HG03039 (cell line): Measurements from ENCODE around the gene COMMD7.
A peak's percentile ranks its signal among the peaks of the same experiment; 100 is the strongest.

Experiments
- ATAC-seq: cut with Tn5 transposase; IDR thresholded peaks from one replicate; pipeline ENCODE4 v1.9.1; 2021; ENCODE audit warnings: mild to moderate bottlenecking, moderate library complexity; ENCODE audit not compliant: unreplicated experiment

Gene COMMD7

DNA sequence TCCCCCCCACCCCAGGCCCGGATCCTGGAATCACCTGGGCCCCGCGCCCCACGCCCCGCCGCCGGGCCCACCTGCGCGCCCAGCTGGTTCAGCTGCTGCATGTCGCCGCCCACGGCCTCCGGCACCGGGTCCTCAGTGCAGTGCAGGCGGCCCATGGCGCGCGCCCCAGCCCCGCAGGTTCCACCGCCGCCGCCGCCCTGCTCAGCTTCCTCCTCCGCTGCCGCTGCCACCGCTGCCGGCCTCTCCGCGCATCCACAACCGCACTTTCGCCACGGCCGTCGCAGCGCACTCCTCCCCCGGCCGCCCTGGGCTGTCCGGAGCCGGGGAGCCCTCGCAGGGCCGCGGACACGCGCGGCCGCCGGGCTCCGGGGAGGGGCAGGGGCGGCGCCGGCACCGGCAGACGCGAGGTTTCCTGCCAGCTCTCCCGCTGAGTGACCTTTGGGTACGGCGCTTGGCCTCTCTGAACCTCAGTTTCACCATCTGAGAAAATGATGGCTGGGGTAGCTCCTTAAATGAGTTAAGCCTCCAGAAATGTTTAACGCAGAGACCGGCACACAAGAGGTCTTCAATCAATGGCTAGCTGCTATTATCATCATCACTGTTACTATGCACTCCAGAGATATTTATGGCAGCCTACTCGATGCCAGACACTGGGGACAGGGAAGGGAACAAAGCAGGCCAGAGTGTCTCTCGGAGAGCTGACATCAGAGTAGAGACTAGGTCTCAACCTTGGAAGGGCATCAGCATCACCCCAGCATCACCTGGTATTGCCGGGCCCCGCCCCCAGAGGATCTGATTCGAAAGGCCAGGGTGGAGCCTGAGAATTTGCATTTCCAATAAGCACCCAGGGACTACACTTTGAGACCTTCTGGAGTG, at the start of gene COMMD7:
TSS of gene COMMD7 (minus strand) at position 231 of the 876 bp plus-strand sequence. CDS start at position 155, 76 bp downstream.
- peak; percentile 50 for ATAC-seq

DNA sequence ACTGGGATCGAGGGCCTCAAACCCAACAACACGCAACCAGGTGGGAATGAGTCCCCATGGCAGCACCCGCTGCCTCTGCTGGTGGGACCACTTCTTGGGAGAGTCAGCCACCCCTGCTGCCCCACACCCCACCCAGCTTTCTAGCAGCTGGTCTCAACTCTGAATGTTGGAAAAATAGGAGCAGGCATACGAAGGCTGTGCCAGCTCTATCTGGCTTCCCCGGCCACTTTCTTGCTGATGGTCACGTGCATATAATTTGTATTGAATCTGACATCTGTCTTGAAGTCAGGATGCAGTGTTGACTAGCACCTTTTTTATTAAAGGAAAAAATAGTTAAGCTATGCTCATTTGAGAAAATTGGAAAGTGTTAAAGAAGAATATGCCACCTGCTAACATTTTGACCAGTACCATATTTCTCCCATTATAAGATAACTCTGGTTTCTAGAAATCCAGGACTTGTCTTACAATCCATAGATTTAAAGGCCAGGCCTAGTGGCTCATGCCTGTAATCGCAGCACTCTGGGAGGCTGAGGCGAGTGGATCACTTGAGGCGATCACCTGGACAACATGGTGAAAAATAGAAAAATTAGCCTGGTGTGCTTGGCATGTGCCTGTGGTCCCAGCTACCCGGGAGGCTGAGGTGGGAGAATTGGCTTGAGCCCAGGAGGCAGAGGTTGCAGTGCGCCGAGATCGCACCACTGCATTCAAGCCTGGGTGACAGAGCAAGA, 49.6 kb upstream of the COMMD7 start:
- ATAC-seq, result no peak

DNA sequence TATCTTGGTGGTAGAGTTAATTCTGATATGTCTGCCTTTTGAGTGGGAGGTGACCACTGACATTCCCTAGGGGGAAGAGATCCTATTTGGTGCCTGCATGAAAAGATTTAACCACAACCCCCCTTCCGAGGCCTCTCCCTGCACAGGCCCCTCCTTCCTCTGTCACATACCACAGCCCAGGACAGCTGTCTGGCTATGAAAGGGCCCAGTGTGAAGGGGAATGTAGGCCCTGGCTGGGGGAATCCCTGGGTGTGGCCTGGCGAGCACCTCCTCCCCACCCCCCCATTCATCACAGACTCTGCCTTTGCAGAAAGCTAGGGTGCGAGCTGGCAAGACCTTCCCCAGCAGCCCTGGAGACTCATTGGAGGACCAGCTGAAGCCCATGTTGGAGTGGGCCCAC, 49.0 kb upstream of the COMMD7 start:
- ATAC-seq, result peak; percentile 61

- no peak for ATAC-seq
Measured at GRCh38 chr20:32790751-32791057, 47.4 kb upstream of the COMMD7 start.

GRCh38 chr20:32789896-32790750, 46.9 kb upstream of the COMMD7 start:
- ATAC-seq, result no peak

DNA sequence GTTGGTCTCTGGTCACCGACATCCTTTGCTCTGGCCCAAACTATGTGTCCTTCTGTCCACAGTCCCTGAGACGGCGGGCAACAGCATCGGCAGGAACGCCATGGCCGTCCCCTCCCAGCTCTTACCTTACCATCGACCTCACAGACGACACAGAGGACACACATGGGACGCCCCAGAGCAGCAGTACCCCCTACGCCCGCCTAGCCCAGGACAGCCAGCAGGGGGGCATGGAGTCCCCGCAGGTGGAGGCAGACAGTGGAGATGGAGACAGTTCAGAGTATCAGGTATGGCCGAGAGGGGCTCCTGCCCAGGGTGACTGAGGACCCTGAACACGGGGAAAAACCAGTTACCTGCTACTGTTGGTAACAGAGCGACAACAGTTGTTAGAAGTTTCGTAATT, 43.9 kb upstream of the COMMD7 start:
- ATAC-seq, result no peak

- ATAC-seq, result no peak
Measured at GRCh38 chr20:32786059-32786760, 42.9 kb upstream of the COMMD7 start.

DNA sequence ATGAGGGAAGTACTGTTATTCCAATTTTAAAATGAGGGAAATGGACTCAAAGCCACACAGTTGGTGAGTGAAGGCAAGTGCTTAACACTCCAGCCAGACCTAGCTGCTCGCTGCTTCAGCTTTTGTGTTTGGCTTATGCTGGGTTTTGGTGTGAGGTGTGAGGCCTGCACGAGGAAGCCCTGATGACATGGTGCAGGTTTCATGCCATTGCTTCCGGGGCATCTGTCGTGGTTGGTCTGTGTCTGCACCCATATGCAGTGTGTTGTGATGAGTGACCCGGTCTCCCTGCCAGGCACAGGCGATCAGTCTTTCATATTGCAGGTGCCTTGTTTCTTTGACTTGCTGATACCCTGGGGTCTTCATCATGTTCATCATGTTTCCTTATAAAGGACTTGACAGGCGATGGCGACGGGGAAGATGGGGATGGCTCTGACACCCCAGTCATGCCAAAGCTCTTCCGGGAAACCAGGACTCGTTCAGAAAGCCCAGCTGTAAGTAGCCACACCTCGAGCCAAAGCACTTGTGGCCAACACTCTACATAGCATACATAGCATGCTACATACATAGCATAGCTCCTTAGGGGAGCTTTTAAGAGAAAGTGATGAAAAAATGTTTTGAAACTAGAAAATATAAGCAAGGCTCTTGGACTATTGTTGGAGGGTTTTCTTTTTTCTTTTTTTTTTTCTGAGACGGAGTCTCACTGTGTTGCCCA, 41.3 kb upstream of the COMMD7 start:
- no peak for ATAC-seq

GRCh38 chr20:32780749-32781655, 37.7 kb upstream of the COMMD7 start:
- no peak for ATAC-seq

DNA sequence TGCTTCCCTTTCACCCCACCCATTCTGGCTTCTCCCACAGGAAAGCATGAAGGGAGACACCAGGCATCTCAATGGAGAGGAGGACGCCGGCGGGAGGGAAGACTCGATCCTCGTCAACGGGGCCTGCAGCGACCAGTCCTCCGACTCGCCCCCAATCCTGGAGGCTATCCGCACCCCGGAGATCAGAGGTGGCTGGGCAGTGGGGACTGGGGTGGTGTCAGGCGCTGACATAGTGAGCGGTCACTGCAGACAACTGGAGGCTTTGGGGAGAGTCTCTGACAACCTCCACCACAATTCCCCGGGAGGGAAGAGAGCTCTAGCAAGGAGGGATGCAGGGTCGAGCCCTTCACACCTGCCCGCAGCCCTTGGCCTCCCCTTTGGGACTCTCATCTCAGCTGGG, 37.0 kb upstream of the COMMD7 start:
- no peak for ATAC-seq

DNA sequence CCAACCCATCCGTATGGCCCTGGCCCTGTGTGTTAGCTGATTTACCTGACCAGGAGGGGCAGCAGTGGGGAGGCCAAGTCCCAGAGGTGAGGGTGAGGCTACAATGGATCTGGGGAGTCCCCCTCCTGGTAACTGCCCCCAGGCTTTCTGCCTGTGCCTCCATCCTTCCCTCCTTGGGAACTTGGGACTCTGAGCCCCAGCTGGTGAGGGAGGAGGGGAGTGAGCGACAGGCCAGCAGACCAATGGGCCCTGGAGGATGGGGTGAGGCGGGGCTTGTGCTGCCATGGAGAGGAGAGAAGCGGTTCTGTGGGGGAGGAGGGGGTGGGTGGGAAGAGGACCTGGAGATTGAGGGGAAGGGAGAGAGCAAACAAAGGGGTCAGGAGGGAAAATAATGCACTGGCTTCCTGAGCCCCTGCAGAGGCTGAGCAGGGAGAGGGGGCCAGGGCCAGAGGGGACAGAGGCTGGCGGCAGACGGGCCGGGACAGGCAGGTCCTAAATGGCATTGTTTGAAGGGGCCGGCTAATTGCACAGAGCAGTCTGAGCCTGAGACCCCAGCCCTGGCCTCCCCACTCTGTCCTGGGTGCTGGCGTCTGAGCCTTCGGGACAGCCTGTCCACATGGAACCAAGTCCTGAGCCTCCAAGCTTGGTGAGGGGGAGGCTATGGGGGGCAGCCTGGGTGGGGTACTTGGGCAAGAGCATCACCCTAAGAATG, 36.4 kb upstream of the COMMD7 start:
- no peak for ATAC-seq

DNA sequence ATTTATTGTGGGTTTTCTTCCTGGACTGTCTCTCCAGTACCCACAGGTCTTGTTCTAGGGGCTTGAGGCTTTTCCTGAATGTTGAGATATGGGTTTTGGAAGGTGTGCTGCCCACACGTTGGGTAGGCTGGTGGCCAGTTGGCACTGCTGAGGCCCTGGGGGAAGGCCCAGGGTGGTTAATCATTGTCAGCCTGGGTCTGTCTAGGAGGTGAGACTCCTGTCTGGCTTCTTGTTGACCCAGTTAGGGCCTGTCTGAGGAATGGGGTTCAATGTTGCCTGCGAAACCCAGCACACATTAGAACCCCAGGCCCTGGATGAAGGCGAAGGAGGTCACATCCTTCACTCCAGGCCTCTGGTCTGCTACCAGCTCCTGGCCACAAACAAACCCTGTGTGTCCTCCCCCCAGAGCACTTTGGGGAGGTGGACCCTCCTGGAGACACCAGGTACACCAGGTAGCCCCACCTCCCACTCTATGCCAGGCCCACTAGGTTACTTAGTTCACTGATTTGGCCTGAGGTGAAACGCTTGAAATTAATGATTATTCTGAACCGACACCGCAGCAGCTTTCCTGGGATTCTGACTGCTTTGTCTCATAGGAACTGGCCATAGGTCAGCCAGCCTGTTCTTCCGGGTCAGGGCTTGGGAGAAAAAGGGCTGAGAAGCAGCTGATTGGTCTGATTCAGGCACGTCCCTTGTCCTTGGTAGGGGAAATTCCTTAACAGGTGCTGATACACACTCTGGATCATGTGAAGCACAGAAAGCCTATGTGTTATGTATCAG, 34.1 kb upstream of the COMMD7 start:
- ATAC-seq, result no peak

GRCh38 chr20:32775336-32775991, 32.2 kb upstream of the COMMD7 start:
- no peak for ATAC-seq

DNA sequence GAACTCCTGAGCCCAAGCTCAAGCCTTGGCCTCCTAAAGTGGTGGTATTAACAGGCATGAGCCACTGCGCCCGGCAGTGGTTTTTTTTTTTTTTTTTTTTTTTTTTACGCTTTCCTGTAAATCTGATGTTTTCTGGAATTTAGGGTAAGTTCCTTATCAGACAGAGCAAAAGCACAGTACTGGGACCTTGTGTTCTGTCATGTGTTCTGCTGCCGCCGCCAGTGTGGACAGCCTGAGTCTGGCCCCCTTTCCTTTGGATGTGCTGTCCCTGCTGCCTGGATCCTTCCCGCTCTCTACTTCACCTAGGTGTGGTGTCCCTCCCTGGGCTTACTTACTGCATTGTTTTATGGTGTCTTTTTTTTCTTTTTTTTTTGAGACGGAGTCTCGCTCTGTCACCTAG, 30.6 kb upstream of the COMMD7 start:
- no peak for ATAC-seq

DNA sequence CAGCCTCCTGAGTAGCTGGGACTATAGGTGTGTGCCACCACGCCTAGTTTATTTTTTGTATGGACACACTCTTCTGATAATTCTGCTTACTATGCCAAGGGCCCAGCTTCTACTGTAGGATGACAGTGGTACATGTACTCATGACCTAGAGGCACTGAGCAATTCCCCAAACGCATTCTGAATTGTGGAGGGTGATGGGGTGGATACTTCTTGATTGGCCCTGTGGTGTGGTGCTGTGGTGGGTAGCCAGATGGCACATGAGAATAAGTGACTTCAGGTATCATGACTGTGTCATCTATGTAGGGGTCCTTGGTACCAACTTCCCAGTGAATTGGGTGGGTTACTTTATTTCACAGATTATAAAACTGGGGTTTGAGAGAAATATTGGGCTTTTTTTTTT, 30.0 kb upstream of the COMMD7 start:
- ATAC-seq, result no peak

GRCh38 chr20:32772046-32772445, 28.8 kb upstream of the COMMD7 start:
- ATAC-seq, result no peak
